CD4-positive, alpha-beta T cell treated with Interleukin-4 for 4 hours (primary cell): ENCODE results near the gene TRRAP.

Experiments used
- DNase-seq: peaks from one replicate; pipeline ENCODE4 v3.0.0-alpha.2; 2020

The TRRAP gene

DNA sequence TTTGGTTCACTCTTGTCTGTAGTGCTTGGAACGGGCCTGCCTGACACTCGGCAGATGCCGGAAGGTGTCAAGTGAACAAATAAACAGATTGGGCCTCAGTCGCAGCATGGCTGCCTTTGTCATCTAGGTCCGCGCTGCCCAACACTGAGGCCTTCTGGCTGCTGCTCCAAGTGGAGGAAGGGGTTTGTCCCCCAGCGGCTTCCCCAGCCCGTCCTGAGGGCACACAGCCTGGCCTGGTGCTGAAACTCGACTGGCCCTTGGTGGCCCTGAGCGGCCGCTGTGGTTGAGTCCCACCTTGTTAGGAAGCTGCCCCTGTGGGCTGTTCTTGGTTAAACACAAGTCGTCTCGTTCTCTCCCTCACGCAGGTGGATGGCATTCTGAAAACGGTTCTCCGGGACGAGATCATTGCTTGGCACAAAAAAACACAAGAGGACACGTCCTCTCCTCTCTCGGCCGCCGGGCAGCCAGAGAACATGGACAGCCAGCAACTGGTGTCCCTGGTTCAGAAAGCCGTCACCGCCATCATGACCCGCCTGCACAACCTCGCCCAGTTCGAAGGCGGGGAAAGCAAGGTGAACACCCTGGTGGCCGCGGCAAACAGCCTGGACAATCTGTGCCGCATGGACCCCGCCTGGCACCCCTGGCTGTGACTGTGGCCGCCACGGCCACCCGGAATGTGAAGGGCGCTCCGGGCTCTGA is 133.5 kb downstream of the TRRAP start:
- no peak for DNase-seq

DNA sequence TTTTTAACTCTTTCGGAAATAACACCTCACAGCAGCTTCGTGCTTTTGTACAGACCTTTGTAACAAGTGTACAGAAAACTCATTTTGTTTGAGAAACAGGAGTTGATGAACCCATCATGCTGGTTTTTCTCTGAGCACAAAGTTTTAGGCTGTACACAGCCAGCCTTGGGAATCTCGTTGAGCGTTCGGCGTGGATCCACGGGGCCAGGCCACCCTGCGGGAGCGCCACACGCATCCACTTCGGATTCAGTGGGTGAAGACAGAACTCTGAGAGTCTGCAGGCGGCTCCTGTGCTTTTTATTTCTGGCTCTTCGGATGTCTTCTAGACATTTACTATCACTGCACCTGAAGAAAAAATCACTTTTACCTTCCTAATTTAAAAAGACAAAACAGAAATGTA is 134.4 kb downstream of the TRRAP start:
- no peak for DNase-seq

DNA sequence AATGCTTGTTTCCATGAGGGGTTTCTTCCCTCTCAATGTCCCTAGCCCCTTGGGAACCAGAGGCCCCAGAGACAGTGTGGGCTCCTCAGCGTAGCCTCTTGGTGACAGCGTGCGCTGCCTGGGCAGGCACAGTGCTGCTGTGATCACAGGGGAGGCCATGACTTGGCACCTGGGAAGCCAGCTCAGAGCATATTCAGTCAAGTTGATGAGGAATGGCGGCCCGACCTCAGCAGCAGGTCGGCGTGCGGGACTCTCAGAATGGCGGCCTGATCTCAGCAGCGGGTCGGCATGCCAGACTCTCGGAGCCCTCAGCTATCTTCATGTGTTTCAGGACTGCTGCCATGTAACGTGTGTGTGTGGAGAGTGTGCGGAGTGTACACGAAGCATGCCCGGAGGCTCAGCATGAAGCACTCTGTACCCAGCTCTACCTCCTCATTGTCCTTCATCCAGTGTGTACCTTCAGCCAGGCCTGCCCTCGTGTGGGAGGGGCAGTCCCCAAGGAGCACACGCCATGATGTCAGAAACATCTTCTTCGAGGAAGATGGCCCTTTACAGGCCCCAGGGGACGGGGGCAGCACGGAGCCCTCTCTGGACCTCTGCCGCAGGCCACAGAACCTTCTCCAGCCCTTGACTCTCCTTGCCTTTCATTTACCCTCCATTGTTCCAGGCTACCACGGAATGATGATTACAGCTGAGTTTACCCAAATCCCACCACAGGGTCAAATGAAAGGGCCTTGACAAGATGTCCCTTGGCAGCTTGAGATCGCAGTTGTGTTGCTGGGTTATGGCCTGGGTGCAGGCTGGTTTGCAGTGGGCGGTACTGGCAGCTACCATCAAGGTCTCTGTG is 135.2 kb downstream of the TRRAP start:
- no peak for DNase-seq

GRCh38 chr7:99014113-99014985 is 136.0 kb downstream of the TRRAP start:
- no peak for DNase-seq

DNA sequence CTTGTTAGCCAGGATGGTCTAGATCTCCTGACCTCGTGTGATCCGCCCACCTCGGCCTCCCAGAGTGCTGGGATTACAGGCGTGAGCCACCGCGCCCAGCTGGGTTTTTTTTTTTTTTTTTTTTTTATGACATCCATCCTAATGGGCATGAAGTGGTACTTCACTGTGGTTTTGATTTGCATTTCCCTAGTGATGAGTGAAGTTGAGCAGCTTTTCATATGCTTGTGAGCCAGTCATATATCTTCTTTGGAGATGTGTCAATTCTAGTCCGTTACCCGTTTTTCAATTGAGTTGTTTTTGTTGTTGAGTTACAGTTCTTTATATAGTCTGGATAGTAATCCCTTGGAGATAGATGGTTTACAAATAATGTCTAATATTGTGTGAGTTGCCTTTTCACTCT is 137.9 kb downstream of the TRRAP start:
- DNase-seq = no peak

GRCh38 chr7:99019523-99020412 is 141.4 kb downstream of the TRRAP start:
- no peak for DNase-seq

DNA sequence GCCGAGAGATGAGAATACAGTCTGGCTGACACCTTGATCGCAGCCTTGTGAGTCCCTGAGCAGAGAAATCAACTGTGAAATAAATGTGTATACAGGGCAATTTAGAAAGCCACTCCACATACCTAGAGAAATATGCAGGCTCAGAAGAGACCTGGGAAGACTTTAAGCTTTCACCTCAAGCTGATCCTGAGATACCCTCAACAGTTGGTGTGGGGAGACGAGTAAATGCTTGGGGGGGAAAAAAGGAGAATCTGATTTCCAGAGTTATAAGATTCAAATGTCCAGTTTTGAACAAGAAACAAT is 142.0 kb downstream of the TRRAP start:
- DNase-seq = no peak

DNA sequence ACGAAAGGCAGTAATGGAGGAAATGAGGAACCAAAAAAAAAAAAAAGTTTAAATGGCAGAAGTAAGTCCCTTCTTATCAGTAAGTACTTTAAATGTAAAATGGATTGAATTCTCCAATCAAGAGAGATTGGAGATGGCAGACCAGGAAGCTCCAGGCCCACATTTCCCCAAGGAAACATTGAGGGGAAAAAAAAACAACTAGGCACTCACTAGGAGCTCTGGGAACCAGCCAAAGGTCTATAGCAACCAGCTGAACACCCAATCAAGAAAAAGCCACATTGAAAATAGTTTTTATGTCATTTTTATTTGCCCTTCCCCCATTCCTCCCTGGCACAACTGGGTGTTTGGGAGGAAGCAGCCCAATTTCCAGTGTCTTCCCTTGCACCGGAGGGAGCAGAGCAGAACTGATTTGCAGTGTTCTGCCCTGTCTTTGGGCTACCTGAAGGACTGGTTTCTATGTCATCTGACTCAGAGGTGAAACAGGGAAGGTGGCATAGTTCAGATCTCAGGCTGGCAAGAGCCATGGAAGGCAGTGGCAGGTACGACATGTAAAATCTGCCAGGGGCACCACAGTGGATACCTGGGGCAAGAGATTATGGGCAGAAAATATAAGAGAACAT is 143.7 kb downstream of the TRRAP start:
- DNase-seq = no peak

- no peak for DNase-seq
Measured at GRCh38 chr7:99024066-99024465, 145.7 kb downstream of the TRRAP start.

- no peak for DNase-seq
Measured at GRCh38 chr7:99027241-99027640, 148.9 kb downstream of the TRRAP start.

DNA sequence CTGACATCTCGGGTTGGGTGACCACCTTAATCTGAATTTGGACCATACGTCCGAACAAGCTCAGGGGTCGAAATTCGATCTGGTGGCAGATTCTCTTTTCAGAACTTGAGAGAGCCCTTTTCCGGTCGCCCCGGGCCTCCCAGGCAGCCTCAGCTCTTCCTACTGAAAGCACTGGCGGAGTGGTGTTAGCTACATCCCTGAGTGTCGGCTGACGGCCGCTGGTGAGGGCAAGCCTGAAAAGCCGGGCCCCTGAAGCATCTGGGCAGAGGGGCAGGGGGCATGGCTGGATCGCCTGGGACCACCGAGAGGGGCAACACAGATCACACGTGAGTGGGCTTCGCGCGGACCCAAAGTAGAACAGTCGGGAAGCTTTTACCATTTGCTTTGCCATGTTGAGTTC is 149.5 kb downstream of the TRRAP start:
- DNase-seq = no peak

GRCh38 chr7:99028261-99028973 is 150.1 kb downstream of the TRRAP start:
- DNase-seq = no peak

- no peak for DNase-seq
Measured at GRCh38 chr7:99029466-99030435, 151.4 kb downstream of the TRRAP start.

GRCh38 chr7:99030457-99030856 is 152.1 kb downstream of the TRRAP start:
- no peak for DNase-seq

DNA sequence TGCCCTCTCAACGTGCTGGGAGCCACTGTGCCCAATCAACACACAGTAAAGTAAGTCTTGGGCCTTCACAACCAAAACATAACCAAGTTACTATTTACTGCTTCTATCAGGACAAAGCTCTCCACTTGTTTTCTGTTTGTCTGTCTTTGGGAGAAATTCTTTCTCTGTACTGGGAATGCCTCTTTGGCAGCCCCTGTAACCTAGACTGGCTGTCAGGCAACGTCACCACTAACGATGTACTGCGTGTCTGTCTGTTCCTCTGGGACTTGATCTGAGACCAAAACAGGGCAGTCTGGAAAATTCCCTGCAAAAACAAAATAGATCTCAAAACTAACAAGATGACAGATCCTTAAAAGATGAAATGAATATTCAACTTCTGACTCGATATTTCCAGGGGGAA is 152.6 kb downstream of the TRRAP start:
- DNase-seq = no peak

- DNase-seq = no peak
Measured at GRCh38 chr7:99031496-99031895, 153.2 kb downstream of the TRRAP start.

GRCh38 chr7:99032928-99033327 is 154.6 kb downstream of the TRRAP start:
- DNase-seq = no peak

DNA sequence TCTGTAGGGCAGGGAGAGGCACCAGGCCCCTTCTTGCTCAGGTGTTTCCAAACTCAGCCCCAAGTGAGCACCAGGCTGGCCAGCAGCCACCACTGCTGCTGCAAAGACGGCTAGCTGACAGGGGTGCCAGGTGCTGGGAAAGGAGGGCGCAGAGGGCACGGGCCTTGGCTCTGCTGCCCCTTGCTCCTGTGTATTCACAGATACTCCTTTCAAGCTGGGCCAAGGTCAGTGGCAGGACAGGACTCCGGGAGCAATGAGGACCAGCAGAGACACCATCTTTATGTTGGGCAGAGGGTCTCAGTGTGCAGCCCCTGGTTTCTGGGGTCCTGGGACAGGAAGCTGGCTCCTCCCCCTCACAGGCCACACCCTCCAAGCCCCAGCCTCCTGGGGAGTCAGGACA is 155.4 kb downstream of the TRRAP start:
- DNase-seq = no peak

- no peak for DNase-seq
Measured at GRCh38 chr7:99034932-99035722, 156.8 kb downstream of the TRRAP start.
